GM18519 (cell line): Measurements from ENCODE around the gene ZNF335.

Experiments used
- ATAC-seq: cut with Tn5 transposase; IDR thresholded peaks from one replicate; pipeline ENCODE4 v1.9.1; 2021; ENCODE audit warnings: mild to moderate bottlenecking, moderate library complexity; ENCODE audit not compliant: unreplicated experiment, low FRiP score

Gene ZNF335

GRCh38 chr20:45971675-45972499, at the start of gene ZNF335:
Gene ZNF335, minus strand, starts transcription at chr20:45972203. Its CDS starts 793 bp downstream, at chr20:45971410.
- peak; percentile 61 for ATAC-seq

- no peak for ATAC-seq
Measured at GRCh38 chr20:46020555-46020954, 48.6 kb upstream of the ZNF335 start.

GRCh38 chr20:46018611-46019010, 46.6 kb upstream of the ZNF335 start:
- ATAC-seq, result no peak

GRCh38 chr20:46018112-46018511, 46.1 kb upstream of the ZNF335 start:
- no peak for ATAC-seq

- ATAC-seq, result no peak
Measured at GRCh38 chr20:46017272-46017671, 45.3 kb upstream of the ZNF335 start.

- ATAC-seq, result no peak
Measured at GRCh38 chr20:46014517-46015396, 42.8 kb upstream of the ZNF335 start.

- ATAC-seq, result no peak
Measured at GRCh38 chr20:46013829-46014516, 42.0 kb upstream of the ZNF335 start.

- ATAC-seq, result no peak
Measured at GRCh38 chr20:46013322-46013828, 41.4 kb upstream of the ZNF335 start.

- ATAC-seq, result no peak
Measured at GRCh38 chr20:46012921-46013320, 40.9 kb upstream of the ZNF335 start.

GRCh38 chr20:46011631-46012482, 39.9 kb upstream of the ZNF335 start:
- ATAC-seq, result no peak

GRCh38 chr20:46010491-46011391, 38.7 kb upstream of the ZNF335 start:
- no peak for ATAC-seq

GRCh38 chr20:46009816-46010215, 37.8 kb upstream of the ZNF335 start:
- ATAC-seq, result no peak

GRCh38 chr20:46007671-46008070, 35.7 kb upstream of the ZNF335 start:
- ATAC-seq, result no peak

GRCh38 chr20:46006964-46007363, 35.0 kb upstream of the ZNF335 start:
- ATAC-seq, result no peak

- no peak for ATAC-seq
Measured at GRCh38 chr20:46006022-46006705, 34.2 kb upstream of the ZNF335 start.

GRCh38 chr20:46004889-46005473, 33.0 kb upstream of the ZNF335 start:
- no peak for ATAC-seq

- ATAC-seq, result no peak
Measured at GRCh38 chr20:46004187-46004586, 32.2 kb upstream of the ZNF335 start.

GRCh38 chr20:46002008-46002407, 30.0 kb upstream of the ZNF335 start:
- ATAC-seq, result no peak
